ENCODE results near the gene MEFV.
"Not testable (repeated sequence)": the region's sequence is repeated elsewhere in the genome, so short reads cannot be mapped to it uniquely, and the experiment has no call there.

The MEFV gene

GRCh38 chr16:3256146-3256865 lies at the start of gene MEFV:
Gene MEFV (minus strand): TSS chr16:3256633. CDS start chr16:3256587, 46 bp downstream.
- no peak for DNase-seq

GRCh38 chr16:3306078-3306477 lies 49.6 kb upstream of the MEFV start:
- DNase-seq, result no peak

- DNase-seq, result peak; percentile 81
These were observed 49.0 kb upstream of the MEFV start, which contains the start of the genes TIGD7 and ZNF75A for GRCh38 chr16:3305109-3306068. Gene TIGD7 (minus strand): TSS chr16:3305430. CDS start chr16:3300614, 4,816 bp downstream. Gene ZNF75A (plus strand): TSS chr16:3305497. CDS start chr16:3308429, 2,932 bp downstream.

- no peak for DNase-seq
These were observed 47.9 kb upstream of the MEFV start for GRCh38 chr16:3304370-3304769.

GRCh38 chr16:3295783-3296182 lies 39.4 kb upstream of the MEFV start:
- no peak for DNase-seq

GRCh38 chr16:3295209-3295608 lies 38.8 kb upstream of the MEFV start:
- DNase-seq, result no peak

- DNase-seq, result no peak
These were observed 36.2 kb upstream of the MEFV start for GRCh38 chr16:3292604-3293003.

GRCh38 chr16:3289998-3290673 lies 33.7 kb upstream of the MEFV start:
- no peak for DNase-seq

GRCh38 chr16:3285131-3285530 lies 28.7 kb upstream of the MEFV start:
- DNase-seq, result no peak

GRCh38 chr16:3283543-3284447 lies 27.4 kb upstream of the MEFV start:
- DNase-seq, result no peak

GRCh38 chr16:3282730-3283542 lies 26.5 kb upstream of the MEFV start, which contains the start of gene ZNF263:
Gene ZNF263 (plus strand): TSS chr16:3283491. CDS start chr16:3283819, 328 bp downstream.
- DNase-seq, result peak; percentile 95

- peak; percentile 68 for DNase-seq
These were observed 25.8 kb upstream of the MEFV start for GRCh38 chr16:3282103-3282729.

- DNase-seq, result no peak
These were observed 24.9 kb upstream of the MEFV start for GRCh38 chr16:3281222-3281820.

- no peak for DNase-seq
These were observed 20.2 kb upstream of the MEFV start for GRCh38 chr16:3276679-3277078.

GRCh38 chr16:3274947-3275346 lies 18.5 kb upstream of the MEFV start:
- no peak for DNase-seq

GRCh38 chr16:3274490-3274889 lies 18.1 kb upstream of the MEFV start:
- DNase-seq, result no peak

GRCh38 chr16:3271281-3271680 lies 14.8 kb upstream of the MEFV start:
- not testable (repeated sequence) for DNase-seq

GRCh38 chr16:3270718-3271117 lies 14.3 kb upstream of the MEFV start:
- DNase-seq, result not testable (repeated sequence)

GRCh38 chr16:3268294-3268693 lies 11.9 kb upstream of the MEFV start:
- no peak for DNase-seq
